HT1080 (cell line): ENCODE results near the gene PRKAG1. TPM values are rescaled to one million over a fixed set of nuclear protein-coding genes. Genes with fewer than 3 reads are reported as not detected.

Experiments
- DNase-seq: peaks from one replicate; pipeline ENCODE4 v3.0.0-alpha.2; 2015; ENCODE audit warnings: low read depth
- small RNA-seq: library from RNA; depleted of rRNA; stranded (forward); fragments of <200 nt; gene quantifications from one replicate; pipeline ENCODE3, GENCODE V24; 2014
- total RNA-seq: library from RNA; depleted of rRNA; stranded (reverse); fragments of >200 nt; shearing (Covaris generic); gene quantifications from 2 replicates; pipeline ENCODE4 v1.2.3, GENCODE V29; 2014; rRNA removed

Gene PRKAG1
- total RNA-seq, 1 experiment from 2014 or later: 101 TPM

DNA sequence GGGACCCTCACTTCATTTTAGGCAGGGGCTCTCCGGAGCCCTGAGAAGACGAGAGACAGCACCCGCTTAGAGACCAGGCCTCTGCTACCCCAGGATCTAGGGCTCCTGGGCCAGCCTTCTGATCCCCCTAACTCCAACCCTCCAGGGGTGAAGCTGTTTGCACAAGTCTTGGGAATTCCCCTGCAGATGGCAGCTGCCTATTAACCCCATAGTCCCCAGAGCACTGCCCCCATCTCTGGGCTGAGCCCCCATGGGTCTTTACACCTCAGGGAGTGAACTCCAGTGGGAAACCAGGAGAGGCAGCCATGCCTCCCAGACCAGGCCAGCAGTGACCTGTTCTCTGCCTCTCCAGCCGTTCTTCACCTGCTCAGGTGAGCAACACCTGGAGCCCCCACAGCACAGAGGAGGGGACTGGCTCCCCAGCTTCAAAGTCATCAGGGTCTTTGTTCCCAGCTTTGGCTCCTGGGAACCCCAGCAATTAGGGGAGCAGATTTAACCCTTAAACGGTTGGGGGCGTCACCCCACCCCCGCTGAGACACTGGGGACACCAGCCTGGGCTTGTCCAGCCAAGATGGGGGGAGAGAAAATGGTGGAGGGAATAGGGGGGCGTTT lies 49.3 kb downstream of the PRKAG1 start:
- no peak for DNase-seq

DNA sequence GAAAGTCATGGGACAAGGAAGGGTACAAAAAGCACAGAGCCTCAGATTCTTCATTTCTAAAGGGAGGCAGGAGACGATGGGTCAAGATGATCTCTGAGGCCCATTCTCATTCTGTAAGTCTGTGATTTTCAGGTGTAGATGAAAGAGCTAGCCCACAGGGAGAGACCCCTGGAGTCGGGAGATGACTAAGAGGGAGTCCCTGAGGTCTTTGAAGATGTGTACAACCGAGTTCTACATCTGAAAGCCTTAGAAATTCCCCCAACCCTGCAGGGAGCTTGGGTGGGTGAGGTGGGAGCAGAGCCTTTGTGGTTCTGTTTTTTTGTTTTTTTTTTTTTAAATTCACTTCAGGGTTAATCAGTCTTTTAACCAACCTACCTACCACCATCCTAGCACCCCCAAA lies 50.1 kb downstream of the PRKAG1 start:
- no peak for DNase-seq

DNA sequence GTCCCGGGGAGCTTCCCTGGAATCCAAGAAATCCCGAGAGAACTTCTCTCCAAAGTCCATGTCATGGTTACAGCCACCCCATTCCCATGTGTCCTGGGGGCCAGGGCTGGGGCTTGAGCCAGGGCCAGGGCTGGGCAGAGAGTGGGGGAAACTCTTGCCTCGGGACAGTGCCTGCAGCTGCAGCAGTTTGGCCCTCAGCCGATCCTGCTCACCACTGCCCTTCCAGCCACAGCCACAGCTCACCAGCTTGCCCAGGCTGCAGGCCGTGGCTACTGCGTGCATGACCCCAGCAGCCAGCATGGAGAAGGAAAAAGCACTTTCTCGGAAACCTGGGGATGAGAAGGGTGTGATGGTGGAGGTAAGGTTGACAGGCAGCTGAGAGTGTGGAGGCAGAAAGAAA lies 50.6 kb downstream of the PRKAG1 start:
- no peak for DNase-seq

DNA sequence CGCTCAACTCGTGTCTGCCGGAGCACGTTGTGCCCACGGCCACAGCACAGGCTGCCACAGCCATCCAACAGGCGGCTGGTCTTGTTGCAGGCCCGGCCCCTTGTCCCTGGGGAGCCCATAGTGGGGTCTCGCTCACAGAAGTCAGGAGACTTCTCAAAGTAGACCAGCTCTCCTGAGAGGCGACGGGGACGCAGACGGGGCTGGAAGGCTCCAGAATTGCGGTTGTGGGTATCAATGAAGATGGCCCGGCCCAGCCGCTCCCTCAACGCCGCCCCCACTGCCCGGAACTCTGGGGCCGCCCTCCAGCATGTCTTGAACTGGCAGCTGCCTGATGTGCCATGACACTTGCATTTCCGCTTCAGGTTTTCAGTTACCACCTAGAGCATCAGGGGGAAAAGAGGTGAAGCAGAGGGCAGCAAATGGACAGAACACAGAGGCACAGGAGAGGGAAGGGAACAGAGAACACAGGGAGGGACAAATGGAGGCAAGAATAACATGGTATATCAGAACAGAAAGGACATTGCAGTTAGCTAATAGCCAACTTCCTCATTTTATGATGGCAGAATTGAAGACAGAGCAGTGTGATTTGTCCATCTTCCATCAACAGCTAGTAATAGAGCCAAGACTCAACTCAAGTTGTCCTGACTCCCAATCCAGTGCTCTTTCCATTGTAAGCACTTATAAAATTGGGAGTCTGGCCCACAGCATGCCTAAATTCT lies 52.2 kb downstream of the PRKAG1 start:
- DNase-seq: no peak

DNA sequence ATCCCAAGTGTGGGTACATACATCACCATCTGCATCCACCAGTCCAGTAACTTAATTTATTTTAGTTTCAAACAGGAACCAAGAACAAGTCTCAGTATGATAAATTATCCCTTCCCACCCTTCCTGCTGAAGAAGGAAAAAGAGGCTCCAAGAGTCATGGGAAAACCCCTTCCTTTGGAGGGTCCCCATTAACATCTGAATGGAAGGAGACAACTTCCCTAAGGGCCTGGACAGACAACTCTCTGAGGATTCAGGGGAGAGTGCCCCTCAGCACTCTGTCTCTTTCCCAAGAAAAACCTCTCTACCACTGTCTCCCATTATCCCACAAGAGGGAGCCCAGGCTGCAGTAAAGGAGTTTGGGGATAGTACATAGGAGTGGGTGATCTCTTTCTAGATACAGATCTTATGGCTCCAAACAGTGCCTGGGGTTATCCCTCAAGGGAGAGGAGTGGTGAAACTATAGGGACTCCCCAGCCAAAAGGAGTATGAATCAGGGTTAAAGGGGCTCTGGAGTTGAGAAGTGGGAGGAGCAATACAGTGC lies 53.2 kb downstream of the PRKAG1 start:
- DNase-seq: no peak

DNA sequence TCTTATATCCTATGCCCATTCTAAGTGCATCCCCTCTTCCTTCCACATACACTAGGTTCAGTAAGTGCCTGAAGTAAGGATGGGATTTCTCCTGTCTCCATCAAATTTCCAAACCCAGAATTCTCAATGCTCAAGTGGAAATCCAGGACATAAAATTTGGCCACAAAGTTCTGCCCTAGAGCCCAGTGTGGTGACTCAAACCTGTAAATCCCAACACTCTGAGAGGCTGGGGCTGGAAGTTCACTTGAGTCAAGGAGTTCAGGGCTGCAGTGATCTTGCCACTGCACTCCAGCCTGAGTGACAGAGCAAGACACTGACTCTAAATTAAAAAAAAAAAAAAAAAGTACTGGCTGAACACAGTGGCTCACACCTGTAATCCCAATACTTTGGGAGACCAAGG lies 56.8 kb downstream of the PRKAG1 start:
- no peak for DNase-seq

DNA sequence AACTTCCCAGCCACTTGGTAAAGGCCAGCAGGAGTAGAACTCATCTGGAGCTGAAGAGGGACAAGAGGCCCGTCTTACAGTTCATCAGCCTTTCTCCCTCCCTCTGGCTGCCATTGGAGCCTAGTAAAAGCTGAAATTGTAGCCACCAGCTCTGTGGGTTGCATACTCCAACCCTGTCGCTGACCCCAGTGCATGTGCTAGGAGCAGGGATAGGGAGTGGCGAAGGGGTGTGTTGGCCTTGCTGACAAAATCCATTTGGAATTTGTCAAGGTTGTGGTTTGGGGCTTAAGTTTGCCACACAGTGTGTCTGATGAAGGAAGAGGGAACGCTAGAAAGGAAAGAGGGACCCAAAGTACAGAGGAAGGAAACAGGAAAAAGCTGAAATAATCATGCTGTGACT lies 57.2 kb downstream of the PRKAG1 start:
- peak; percentile 47 for DNase-seq

DNA sequence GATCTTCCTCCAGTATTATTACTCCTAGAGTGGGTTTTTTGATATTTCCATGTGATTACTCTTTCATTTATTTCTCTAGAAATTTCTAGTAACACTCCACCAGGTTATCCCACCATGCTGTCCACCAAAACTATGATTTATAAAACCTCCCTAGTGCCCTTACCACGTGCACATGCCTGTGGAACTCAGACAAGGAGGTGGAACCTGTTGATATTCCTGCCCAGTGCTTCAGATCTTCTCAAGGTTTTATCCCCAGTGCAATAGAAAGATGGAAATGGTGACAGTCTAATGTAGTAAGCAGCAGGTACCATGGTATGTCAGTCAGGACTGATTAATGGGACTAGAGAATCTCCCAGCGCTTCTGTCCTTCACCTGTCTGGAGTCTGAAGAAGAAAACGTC lies 57.7 kb downstream of the PRKAG1 start:
- no peak for DNase-seq

DNA sequence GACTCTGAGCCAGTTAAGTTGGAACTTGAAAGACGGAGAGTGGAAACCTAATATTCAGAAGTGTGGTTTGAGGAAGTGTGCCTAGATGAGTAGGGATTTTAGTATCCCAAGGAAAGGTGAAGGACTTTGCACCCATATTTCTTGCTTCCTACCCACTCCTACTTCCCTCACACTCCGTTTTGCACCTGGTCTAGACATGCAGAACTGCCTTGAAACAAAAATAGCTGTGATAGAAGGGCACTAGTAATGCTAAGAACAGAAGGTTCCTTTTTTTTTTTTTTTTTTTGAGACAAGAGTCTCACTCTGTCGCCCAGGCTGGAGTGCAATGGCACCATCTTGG lies 60.6 kb downstream of the PRKAG1 start:
- no peak for DNase-seq

DNA sequence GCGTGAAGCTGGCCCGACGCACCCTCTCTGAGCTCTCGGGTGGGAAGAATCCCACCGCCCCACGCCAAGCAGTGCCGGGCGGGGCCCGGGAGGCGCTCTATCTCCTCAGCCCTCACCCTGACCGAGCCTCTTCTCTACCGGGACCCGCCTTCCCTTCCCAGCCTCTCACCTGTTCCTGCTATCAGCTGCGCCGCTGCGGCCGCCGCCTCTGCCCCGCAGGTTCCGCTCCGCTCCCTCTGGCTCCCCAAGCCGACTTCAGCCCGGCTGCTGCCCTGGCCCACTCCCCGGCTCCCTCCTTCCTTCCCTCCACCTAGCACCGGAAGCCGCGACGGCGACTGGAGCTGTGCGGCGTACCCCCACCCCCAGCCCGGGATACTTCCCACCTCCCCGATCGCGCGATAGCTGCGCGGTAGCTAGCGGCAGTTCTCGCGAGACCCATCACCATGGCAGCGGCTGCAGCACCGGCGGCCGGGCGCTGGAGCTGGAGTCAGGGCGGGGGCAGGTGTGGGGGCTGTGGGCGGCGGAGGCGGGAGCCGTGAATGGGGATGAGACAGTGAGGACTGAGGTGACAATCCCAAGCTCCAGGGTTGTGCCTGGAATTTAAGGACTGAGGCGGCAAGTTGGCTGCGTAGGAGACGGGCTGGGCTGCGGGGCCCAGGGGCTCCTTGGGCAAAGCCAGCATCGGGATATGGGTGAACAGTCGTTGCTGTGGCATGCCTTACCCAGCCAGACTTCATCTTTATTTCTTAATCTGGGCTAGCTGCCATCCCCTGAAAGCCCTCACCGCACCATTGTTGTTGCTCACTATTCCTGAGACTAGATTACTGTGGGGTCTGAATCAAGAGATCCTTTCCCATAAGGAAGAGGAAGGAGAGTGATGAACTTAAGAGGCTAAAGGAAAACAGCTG lies 61.2 kb downstream of the PRKAG1 start, which contains the start of gene ARF3:
Gene ARF3, minus strand, starts transcription at position 347 of the 908 bp plus-strand sequence. CDS start 16,392 bp downstream, outside the sequence.
- peak; percentile 88 for DNase-seq

DNA sequence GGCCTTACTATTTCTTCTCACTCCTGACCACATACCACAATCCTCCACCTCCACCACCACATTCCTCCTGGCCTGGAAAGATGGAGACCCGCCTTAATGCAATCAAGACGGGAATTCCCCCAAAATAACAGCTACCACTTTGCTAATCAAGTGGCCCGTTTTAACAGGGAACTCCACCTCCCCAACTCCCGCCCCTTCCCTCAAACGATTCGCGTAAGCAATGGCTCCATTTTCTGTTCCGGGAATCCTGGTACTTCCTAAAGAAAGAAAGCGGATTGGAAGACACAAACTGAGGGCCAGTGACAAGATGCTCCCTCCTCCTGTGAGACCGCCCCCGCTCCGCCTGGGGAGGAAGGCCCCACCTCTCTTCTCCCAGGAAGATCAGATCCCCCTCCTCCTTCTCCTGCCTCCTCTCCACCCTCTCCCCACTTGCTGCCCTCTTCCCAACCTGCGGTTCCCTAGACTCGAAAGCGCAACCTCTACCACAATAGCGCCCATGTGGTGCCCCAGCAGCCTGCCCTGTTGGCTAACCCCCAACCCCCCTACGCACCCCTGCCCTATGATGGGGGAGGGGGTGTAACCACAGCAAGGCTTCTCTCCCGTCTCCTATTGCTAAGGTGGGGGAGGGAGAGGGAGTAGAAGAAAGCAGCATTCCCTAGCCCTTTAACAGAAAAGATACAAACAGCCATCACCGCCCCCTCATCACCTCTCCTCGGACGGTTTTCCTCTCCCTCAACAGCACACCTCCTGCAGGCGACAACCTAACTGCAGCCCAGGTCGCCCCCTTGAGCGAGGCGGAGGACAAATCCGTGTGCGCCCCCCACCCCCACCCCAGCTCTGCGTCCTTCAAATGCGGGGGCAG lies 62.1 kb downstream of the PRKAG1 start:
- DNase-seq: peak; percentile 96

DNA sequence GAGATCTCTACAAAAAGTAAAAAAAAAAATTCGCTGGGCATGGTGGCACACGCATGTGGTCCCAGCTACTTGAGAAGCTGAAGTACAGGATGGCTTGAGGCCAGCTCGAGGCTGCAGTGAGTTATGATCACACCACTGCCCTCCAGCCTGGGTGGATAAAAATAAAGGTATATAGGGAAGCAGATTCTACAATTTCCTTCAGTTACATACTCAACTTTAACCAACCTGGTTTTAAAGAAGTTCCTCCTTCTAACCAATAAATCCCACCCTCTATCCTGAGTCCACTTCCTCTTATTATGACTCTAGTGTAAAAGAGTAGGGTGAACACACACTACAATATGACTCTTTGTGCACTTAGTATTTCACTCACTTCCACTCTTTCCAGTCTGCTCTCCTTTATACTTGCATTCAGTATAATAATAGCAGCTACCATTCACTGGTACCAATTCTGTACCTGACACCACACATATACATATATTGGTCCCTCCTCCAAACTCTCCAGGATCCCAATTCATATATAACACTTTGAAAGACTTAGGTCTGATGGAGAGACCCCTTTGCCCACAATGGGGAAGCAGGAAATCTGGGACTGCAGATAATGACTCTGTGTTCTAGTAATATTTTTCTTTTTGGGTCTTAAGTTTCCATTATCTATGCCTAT lies 63.6 kb downstream of the PRKAG1 start:
- no peak for DNase-seq

DNA sequence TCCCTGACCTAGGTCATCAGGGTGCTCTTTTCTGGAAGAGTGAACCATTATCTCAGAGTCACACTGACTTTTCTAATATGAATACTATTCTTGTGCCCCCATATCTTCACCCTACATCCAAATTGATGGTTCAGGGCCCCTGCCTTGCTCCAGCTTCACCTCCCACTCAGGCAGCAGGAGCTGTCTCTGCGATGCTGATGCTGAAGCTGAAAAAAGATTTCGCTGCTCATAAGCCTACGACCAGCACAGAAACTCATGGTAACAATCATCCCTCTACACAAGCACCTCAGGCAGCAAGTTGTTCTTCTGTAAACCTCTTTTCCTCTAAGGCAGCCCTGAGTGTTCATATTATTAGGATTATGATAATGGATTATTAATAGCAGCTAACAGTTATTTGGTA lies 64.5 kb downstream of the PRKAG1 start:
- DNase-seq: no peak

DNA sequence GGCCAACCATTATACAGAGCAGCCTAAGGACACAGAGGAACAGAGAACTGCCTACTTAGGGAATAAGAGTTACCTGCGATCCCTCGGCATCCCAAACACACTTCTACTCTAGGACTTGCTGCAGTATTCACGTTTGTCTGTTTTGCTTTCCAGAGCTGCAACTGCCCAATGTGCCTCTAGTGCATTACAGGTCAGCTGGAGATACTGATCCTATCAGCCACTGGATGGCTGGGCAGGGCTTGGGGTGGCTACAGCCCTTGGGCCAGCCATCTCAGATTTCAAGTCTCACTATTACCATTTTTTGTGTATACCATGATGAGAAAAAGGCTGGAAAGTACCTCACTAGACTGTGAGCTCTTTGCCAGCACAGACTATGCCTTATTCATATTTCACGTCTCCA lies 65.9 kb downstream of the PRKAG1 start:
- no peak for DNase-seq

Small RNA genes lying within 50 kb of the gene (small RNA-seq; reads per million reads assigned to genes)
- not detected for gene RNU6-940P

Other genes starting within 250 kb of the PRKAG1 start
- 14.5 and 15.6 TPM in 2 replicates for gene ADCY6, start 229.7 kb downstream of the PRKAG1 start, total RNA-seq
- gene CACNB3, start 200.3 kb downstream of the PRKAG1 start, total RNA-seq: 13.3 and 15.1 TPM in 2 replicates
- 82.8 and 90.7 TPM in 2 replicates for gene DDX23, start 166.6 kb downstream of the PRKAG1 start, total RNA-seq
- gene RND1, start 152.9 kb downstream of the PRKAG1 start, total RNA-seq: 0.07 and 0.11 TPM in 2 replicates
- 9.8 and 13.0 TPM in 2 replicates for gene FKBP11, start 93.3 kb downstream of the PRKAG1 start, total RNA-seq
- 108 and 163 TPM in 2 replicates for gene ARF3, start 61.3 kb downstream of the PRKAG1 start, total RNA-seq
- gene WNT10B, start 47.0 kb downstream of the PRKAG1 start, total RNA-seq: 0.71 and 2.1 TPM in 2 replicates
- not detected in 2 replicates for gene WNT1, start 40.5 kb downstream of the PRKAG1 start, total RNA-seq
- 0.24 and 0.50 TPM in 2 replicates for gene DDN, start 19.4 kb downstream of the PRKAG1 start, total RNA-seq
- 12.4 and 17.0 TPM in 2 replicates for gene KMT2D, start 42.0 kb upstream of the PRKAG1 start, total RNA-seq
- 5.1 and 5.2 TPM in 2 replicates for gene RHEBL1, start 51.2 kb upstream of the PRKAG1 start, total RNA-seq
- gene DHH, start 76.0 kb upstream of the PRKAG1 start, total RNA-seq: not detected in 2 replicates
- 28.2 and 32.8 TPM in 2 replicates for gene LMBR1L, start 92.1 kb upstream of the PRKAG1 start, total RNA-seq
- 4,519 and 5,260 TPM in 2 replicates for gene TUBA1B, start 112.6 kb upstream of the PRKAG1 start, total RNA-seq
- 329 and 349 TPM in 2 replicates for gene TUBA1A, start 170.3 kb upstream of the PRKAG1 start, total RNA-seq
- gene TUBA1C, start 246.3 kb upstream of the PRKAG1 start, total RNA-seq: 1,877 and 2,544 TPM in 2 replicates